Large intestine (tissue), 12 donors: Measurements from ENCODE around the gene UACA. TPM values are rescaled to one million over a fixed set of nuclear protein-coding genes. Genes with fewer than 3 reads are reported as not detected.
"Not testable (repeated sequence)": the region's sequence is repeated elsewhere in the genome, so short reads cannot be mapped to it uniquely, and the experiment has no call there.

ENCODE experiments used
- DNase-seq, 2 donors: peaks; one replicate each; pipeline versions ENCODE4 v3.0.0 to v3.0.0-alpha.2; 2013
- H3K27ac ChIP-seq: one replicate; pipeline ENCODE4 v1.5.1; 2013; ENCODE audit warnings: low read length
- H3K27me3 ChIP-seq: 2 replicates; pipeline ENCODE4 v1.6.1; 2013; ENCODE audit warnings: low read length; ENCODE audit not compliant: control insufficient read depth, insufficient read depth
- H3K36me3 ChIP-seq: 2 replicates; pipeline ENCODE4 v1.6.1; 2013; ENCODE audit warnings: low read length; ENCODE audit not compliant: control insufficient read depth, insufficient read depth
- H3K4me1 ChIP-seq: one replicate; pipeline ENCODE4 v1.6.1; 2013; ENCODE audit warnings: low read length; ENCODE audit not compliant: control insufficient read depth, insufficient read depth
- H3K4me3 ChIP-seq: one replicate; pipeline ENCODE4 v1.5.1; 2013; ENCODE audit warnings: low read length
- H3K9me3 ChIP-seq: one replicate; pipeline ENCODE4 v1.6.1; 2013; ENCODE audit warnings: mild to moderate bottlenecking, low read depth, low read length, moderate library complexity; ENCODE audit not compliant: control insufficient read depth
- WGBS: methylation state at CpG from one replicate; pipeline ENCODE4 v1.1.5; 2013; ENCODE audit warnings: low lambda C conversion rate; ENCODE audit not compliant: insufficient coverage; 5-methylcytosine and 5-hydroxymethylcytosine counted together
- long read RNA-seq, 11 donors: transcript quantifications; one replicate each; lab custom pipeline, GENCODE V29; 2026
- polyA plus RNA-seq: library from polyadenylated mRNA; unstranded; fragments of 120-200 nt; gene quantifications from one replicate; pipeline ENCODE4 v1.2.1, GENCODE V29; 2013

Gene UACA
- 65.2 TPM for polyA plus RNA-seq
- long read RNA-seq, donor 1, partial matches to known transcripts, result 9 of 13 reads
- long read RNA-seq, donor 1, other reads (novel, unspliced or antisense), result 0 of 13 reads
- long read RNA-seq, donor 2, transcript UACA-209 (2 exons, 1,304 nt), result major isoform, 7 of 29 reads
- long read RNA-seq, donor 2, partial matches to known transcripts, result 20 of 29 reads
- long read RNA-seq, donor 2, other reads (novel, unspliced or antisense), result 0 of 29 reads
- long read RNA-seq, donor 3, result 0 reads
- long read RNA-seq, donor 4, partial matches to known transcripts, result 0 of 1 reads
- long read RNA-seq, donor 4, other reads (novel, unspliced or antisense), result 0 of 1 reads
- long read RNA-seq, donor 5, result 0 reads
- long read RNA-seq, donor 6, partial matches to known transcripts, result 9 of 18 reads
- long read RNA-seq, donor 6, other reads (novel, unspliced or antisense), result 0 of 18 reads
- long read RNA-seq, donor 7, partial matches to known transcripts, result 0 of 7 reads
- long read RNA-seq, donor 7, other reads (novel, unspliced or antisense), result 0 of 7 reads
- long read RNA-seq, donor 8, partial matches to known transcripts, result 22 of 29 reads
- long read RNA-seq, donor 8, other reads (novel, unspliced or antisense), result 0 of 29 reads
- long read RNA-seq, donor 9, partial matches to known transcripts, result 7 of 9 reads
- long read RNA-seq, donor 9, other reads (novel, unspliced or antisense), result 0 of 9 reads
- long read RNA-seq, donor 10, full-length matches to known transcripts, result 2 of 19 reads
- long read RNA-seq, donor 10, partial matches to known transcripts, result 17 of 19 reads
- long read RNA-seq, donor 10, other reads (novel, unspliced or antisense), result 0 of 19 reads
- long read RNA-seq, donor 11, partial matches to known transcripts, result 5 of 6 reads
- long read RNA-seq, donor 11, other reads (novel, unspliced or antisense), result 0 of 6 reads

- no peaks in the 10 kb centered on the region for H3K27me3 ChIP-seq
- H3K9me3 ChIP-seq, result no peaks in the 10 kb centered on the region
- 0% methylated on average over 3 of the region's 79 CpGs for WGBS
- H3K27ac ChIP-seq, result peak within 1 kb of the TSS; percentile 99
- peak within 1 kb of the TSS; percentile 96 for H3K4me3 ChIP-seq
- no peaks in the 10 kb centered on the region for H3K36me3 ChIP-seq
- peak; percentile 97 to 99 for DNase-seq
- H3K4me1 ChIP-seq, result peaks cover 9% of the 10 kb centered on the region
Observed at GRCh38 chr15:70763120-70763949, at the start of gene UACA. Gene UACA, minus strand, starts transcription at chr15:70763558. Its CDS starts 151 bp downstream, at chr15:70763407.

DNA sequence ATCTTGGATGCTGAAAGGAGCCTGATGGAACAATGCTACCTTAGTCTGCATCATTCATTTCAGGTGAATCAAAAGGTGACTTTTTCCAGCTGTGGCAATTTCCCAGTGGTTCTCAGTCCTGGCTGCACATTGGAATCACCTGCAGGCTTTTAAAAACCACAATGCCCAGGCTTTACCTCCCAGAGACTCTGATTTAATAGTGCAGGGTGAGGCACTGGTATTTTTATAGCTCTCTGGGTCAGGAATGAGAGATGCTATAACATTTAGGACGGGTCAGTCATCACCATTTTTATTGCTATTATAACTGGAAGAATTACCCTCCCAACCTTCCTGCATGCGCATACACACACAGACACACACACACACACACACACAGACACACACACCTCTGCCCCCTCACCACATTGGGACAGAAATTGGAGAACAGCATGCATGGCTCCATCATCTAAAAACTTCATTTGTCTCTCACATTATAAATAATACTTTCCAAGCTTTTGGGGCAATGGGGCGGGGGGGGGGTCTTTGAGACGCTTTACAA is 49.5 kb upstream of the UACA start:
- WGBS, result no CpG with 5 or more reads among the region's 4 CpGs
- H3K4me3 ChIP-seq, result no peak overlapping the region
- no peak for DNase-seq

DNA sequence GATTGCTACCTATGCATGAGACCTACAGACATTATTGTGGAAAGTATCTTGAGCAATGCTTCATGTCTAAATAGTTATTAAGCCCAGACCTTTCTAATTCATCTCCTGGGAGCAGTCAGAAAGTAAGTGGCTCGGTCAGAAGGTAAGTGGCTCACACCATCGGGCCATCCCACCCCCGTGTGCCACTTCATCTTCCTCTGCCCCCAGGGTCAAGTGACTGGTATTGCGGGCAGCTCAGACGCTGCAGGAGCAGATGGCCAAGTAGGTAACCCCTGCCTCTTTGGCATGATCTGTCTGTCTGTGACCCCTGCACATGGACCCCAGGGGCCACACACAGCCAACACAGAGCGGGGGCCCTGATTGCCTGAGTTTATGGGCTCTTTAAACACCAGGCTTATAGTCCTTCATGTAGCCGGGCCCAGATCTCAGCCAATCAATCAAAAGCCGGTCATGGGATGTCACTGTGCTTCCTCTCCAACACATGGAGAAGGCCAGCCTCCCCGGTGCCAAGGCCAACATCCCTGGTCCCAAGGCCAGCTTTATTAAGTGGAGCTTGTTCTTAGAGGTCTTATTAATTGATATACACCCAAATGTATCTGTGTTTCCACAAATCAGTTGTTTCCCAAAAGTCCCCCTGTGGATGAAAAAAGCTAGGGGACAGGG is 47.7 kb upstream of the UACA start:
- Histone ChIP-seq H3K27ac (no peak overlapping the region), H3K27me3 (peaks cover 9% of the 10 kb centered on the region), H3K4me1 (no peaks in the 10 kb centered on the region), H3K36me3 (no peaks in the 10 kb centered on the region), H3K9me3 (no peaks in the 10 kb centered on the region), H3K4me3 (no peak overlapping the region)
- WGBS, result no CpG with 5 or more reads among the region's 9 CpGs
- DNase-seq, result no peak

More for the DNA sequence above, 49.5 kb upstream of the UACA start:
- no peaks in the 10 kb centered on the region for H3K4me1 ChIP-seq
- H3K27me3 ChIP-seq, result peaks cover 9% of the 10 kb centered on the region
- H3K36me3 ChIP-seq, result no peaks in the 10 kb centered on the region
- no peak overlapping the region for H3K27ac ChIP-seq
- H3K9me3 ChIP-seq, result no peaks in the 10 kb centered on the region

DNA sequence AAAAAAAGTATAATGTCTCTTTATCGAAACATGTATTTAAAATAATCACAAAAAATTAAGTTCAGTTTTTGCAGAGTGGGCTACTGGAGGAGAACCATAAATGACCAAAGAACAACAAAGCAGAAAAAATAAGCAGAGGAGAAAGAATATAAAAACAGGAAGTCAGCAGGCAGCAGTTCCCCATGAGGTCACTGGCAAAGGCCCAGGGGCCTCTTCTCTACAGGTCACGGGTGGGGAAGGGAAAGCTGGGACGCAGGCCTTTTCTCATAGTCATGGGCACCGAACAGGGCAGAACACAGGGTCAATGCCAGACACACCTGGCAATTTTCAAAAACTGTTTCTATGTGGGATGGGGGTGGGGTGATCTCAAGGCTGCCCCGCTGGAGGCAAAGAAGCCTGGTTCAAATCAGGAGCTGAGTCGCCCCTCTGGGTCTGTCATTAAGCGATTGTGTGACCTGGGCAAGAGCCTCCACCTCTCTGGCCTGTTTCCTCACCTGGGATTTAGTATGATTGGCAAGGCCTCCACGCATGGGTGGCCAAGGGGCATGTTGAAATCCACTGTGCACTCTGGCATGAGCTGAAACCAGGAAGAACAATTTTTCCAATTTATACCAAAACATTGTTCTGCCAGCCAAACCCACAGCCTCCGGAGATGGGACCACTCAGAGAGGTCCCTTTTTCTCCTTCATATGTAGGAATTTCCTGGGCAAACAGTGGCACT is 43.8 kb upstream of the UACA start:
- Histone ChIP-seq H3K27ac (no peak overlapping the region), H3K9me3 (no peaks in the 10 kb centered on the region), H3K4me3 (no peak overlapping the region), H3K36me3 (no peaks in the 10 kb centered on the region), H3K27me3 (peaks cover 9% of the 10 kb centered on the region), H3K4me1 (no peaks in the 10 kb centered on the region)
- DNase-seq, result no peak
- 100% methylated on average over 1 of the region's 9 CpGs for WGBS

GRCh38 chr15:70804388-70804787 is 41.0 kb upstream of the UACA start:
- not testable (repeated sequence) for H3K27ac ChIP-seq, H3K36me3 ChIP-seq, DNase-seq, H3K27me3 ChIP-seq, H3K9me3 ChIP-seq, H3K4me1 ChIP-seq, H3K4me3 ChIP-seq
- no CpG with 5 or more reads among the region's 9 CpGs for WGBS

- H3K4me3 ChIP-seq, result no peak overlapping the region
- H3K4me1 ChIP-seq, result peaks cover 3% of the 10 kb centered on the region
- H3K36me3 ChIP-seq, result no peaks in the 10 kb centered on the region
- H3K27ac ChIP-seq, result no peak overlapping the region
- WGBS, result no CpG with 5 or more reads among the region's 4 CpGs
- H3K27me3 ChIP-seq, result peaks cover 3% of the 10 kb centered on the region
- no peaks in the 10 kb centered on the region for H3K9me3 ChIP-seq
- DNase-seq, result no peak
Observed at GRCh38 chr15:70802629-70803028, 39.3 kb upstream of the UACA start.

DNA sequence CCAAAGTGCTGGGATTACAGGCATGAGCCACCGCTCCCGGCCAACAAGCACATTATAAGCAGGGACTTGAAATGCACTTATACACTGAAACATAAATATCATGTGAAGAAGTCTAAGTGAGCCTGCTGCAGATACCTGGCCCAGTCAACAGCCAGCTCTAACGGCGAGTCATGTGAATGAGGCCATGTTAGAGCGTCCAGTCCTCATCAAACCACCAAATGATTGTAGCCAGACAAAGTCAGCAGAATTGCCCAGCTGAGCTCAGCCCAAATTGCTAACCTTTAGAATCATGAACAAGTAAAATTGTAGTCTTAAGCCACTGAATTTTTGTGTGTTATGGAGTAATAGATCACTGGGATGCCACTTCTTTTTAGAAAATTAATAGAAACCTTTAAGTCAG is 37.8 kb upstream of the UACA start:
- DNase-seq, result no peak
- no CpG with 5 or more reads among the region's 5 CpGs for WGBS
- peaks cover 7% of the 10 kb centered on the region for H3K27me3 ChIP-seq
- H3K27ac ChIP-seq, result no peak overlapping the region
- no peaks in the 10 kb centered on the region for H3K36me3 ChIP-seq
- H3K4me3 ChIP-seq, result no peak overlapping the region
- H3K9me3 ChIP-seq, result no peaks in the 10 kb centered on the region
- H3K4me1 ChIP-seq, result peaks cover 3% of the 10 kb centered on the region

DNA sequence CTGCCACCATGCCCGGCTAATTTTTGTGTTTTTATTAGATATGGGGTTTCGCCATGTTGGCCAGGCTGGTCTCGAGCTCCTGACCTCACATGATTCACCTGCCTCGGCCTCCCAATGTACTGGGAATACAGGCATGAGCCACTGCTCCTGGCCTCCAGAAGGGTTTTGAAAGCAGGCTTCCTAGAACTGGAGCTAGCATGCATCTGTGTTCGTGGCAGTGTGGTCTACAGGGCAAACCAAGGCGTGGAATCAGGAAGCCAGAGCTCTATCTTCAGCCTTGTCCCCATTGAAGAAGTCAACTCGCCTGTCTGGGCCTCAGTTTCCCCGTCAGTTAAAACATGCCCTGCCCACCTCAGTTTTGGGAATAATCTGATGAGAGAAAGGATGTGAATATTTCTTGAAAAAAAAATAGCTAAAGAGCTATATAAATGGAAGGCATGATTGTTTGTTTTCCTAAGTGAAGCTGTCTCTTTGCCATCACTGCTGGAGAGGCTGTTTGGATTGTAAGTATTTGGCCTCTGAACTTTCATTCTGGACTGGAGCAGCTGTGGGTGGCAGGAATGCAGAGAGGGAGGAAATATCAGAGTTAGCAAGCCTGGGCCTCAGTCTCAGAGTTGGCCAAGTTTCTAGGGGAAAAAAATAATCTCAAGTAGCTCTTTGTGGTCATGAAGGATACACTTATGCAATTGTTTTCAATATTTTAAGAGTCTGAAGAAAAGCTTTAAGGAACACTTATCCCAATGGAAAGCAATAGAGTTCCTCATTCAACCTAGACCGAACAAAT is 36.5 kb upstream of the UACA start:
- peak in 1 of 2 donors; percentile 43 for DNase-seq
- WGBS, result no CpG with 5 or more reads among the region's 9 CpGs
- no peaks in the 10 kb centered on the region for H3K9me3 ChIP-seq
- no peaks in the 10 kb centered on the region for H3K36me3 ChIP-seq
- no peak overlapping the region for H3K4me3 ChIP-seq
- H3K4me1 ChIP-seq, result peaks cover 3% of the 10 kb centered on the region
- H3K27me3 ChIP-seq, result peaks cover 7% of the 10 kb centered on the region
- no peak overlapping the region for H3K27ac ChIP-seq
